Psoas muscle (tissue), 8 donors: ENCODE data around the gene TCERG1L. TPM values are rescaled to one million over a fixed set of nuclear protein-coding genes. Genes with fewer than 3 reads are reported as not detected.

Source experiments
- ATAC-seq, 4 donors: fragments of 200-7000 bp; cut with Tn5 transposase; one replicate each; pipeline ENCODE4 v1.9.1; 2020; ENCODE audit warnings: moderate library complexity in 3 of 4, mild to moderate bottlenecking in 2 of 4
- DNase-seq, 2 donors: peaks; one replicate each; pipeline ENCODE4 v3.0.0-alpha.2; 2020
- H3K27ac ChIP-seq: fragments of 200-600 bp; one replicate; pipeline ENCODE4 v1.8.0; 2022
- H3K27me3 ChIP-seq, 3 donors: fragments of 200-600 bp in 1 of 3; one replicate each; pipeline versions ENCODE4 v1.6.1 to v1.8.0; 2013 to 2022; ENCODE audit warnings: low read length in 2 of 3, mild to moderate bottlenecking in 2 of 3, moderate library complexity in 1 of 3; ENCODE audit not compliant: insufficient read depth in 3 of 3
- H3K36me3 ChIP-seq, 2 donors: fragments of 200-600 bp in 1 of 2; one replicate each; pipeline versions ENCODE4 v1.6.1 to v1.8.0; 2013 to 2022; ENCODE audit warnings: low read depth in 1 of 2, mild to moderate bottlenecking in 1 of 2, moderate library complexity in 1 of 2; ENCODE audit not compliant: insufficient read depth in 1 of 2
- H3K4me1 ChIP-seq: fragments of 200-600 bp; one replicate; pipeline ENCODE4 v1.8.0; 2022
- H3K4me3 ChIP-seq: fragments of 200-600 bp; one replicate; pipeline ENCODE4 v1.8.0; 2022; ENCODE audit warnings: mild to moderate bottlenecking
- H3K9me3 ChIP-seq: fragments of 200-600 bp; one replicate; pipeline ENCODE4 v1.8.0; 2022
- CTCF ChIP-seq: fragments of 200-600 bp; IDR thresholded peaks from one replicate; pipeline ENCODE4 v1.8.0; 2022; ENCODE audit warnings: antibody characterized with exemption
- WGBS, 3 donors: extraction: QIAGEN DNeasy Blood & Tissue Kit; methylation state at CpG; one replicate each; pipeline versions ENCODE4 v1.1.6 to v1.1.7; 2013; 5-methylcytosine and 5-hydroxymethylcytosine counted together
- intact Hi-C, 2 donors: fragments of 100-400 bp; cut with DNase I; formaldehyde crosslinking; loops; one replicate each; pipeline versions ENCODE4 v1.11.0 to v1.14.2; 2022
- polyA plus RNA-seq, 3 donors: library from polyadenylated mRNA; stranded (reverse); fragments of 200-250 nt; gene quantifications; one replicate each; pipeline ENCODE4 v1.2.3, GENCODE V29; 2013
- total RNA-seq, 4 donors: library from RNA; stranded (reverse); fragmentation: NEBNext Ultra II Directional in 2 of 4; extraction: Animal tissue kit (Norgen Biotek cat#: 25700) in 2 of 4; gene quantifications; one replicate each; pipeline versions ENCODE4 v1.2.1 to v1.2.4, GENCODE V29; 2021 to 2023
- donor health status: healthy with polysubstance abuse.
- donor health status: DM: no; HTN: no; CAD: no; lungs with moderate emphysema.
- donor health status: Bipolar disorder and iron deficiency.
- donor health status: healthy.
- donor health status: DM: yes; HTN: yes; CAD: no.
- donor health status: DM: no; HTN: no; CAD: no.
- donor health status: DM: no; HTN: no; CAD: no.
- donor health status: DM: yes; HTN: yes; CAD: no.

TCERG1L gene
- total and polyA plus RNA-seq, 7 donors = 0.01 TPM; not detected in 6

- H3K4me1 ChIP-seq = no peaks in the 10 kb centered on the region
- peaks cover 0 to 6% (median 0%) of the 10 kb centered on the region in 3 donors for H3K27me3 ChIP-seq
- no peak overlapping the region for H3K27ac ChIP-seq
- intact Hi-C loops = no loop called here
- no peaks in the 10 kb centered on the region for H3K9me3 ChIP-seq
- TF ChIP-seq CTCF = no peak
- H3K4me3 ChIP-seq = no peak overlapping the region
- DNase-seq (no peak), ATAC-seq (no peak)
- H3K36me3 ChIP-seq = no peaks in the 10 kb centered on the region
Measured at GRCh38 chr10:131124945-131125344, 186.6 kb downstream of the TCERG1L start.

- H3K4me3 ChIP-seq = no peak overlapping the region
- DNase-seq (no peak), ATAC-seq (no peak)
- peaks cover 0 to 4% (median 0%) of the 10 kb centered on the region in 3 donors for H3K27me3 ChIP-seq
- no peaks in the 10 kb centered on the region for H3K9me3 ChIP-seq
- no peaks in the 10 kb centered on the region for H3K4me1 ChIP-seq
- H3K27ac ChIP-seq = no peak overlapping the region
- WGBS, 3 donors = 89 to 92% (median 89%) methylated on average over 11 of the region's 11 CpGs
- intact Hi-C loops = no loop called here
- TF ChIP-seq CTCF = no peak
- H3K36me3 ChIP-seq = no peaks in the 10 kb centered on the region
Measured at GRCh38 chr10:131123496-131123895, 188.0 kb downstream of the TCERG1L start.

- H3K9me3 ChIP-seq = no peaks in the 10 kb centered on the region
- no peak for TF ChIP-seq CTCF
- no peak overlapping the region for H3K27ac ChIP-seq
- intact Hi-C loops = no loop called here
- WGBS, 3 donors = 81 to 90% (median 86%) methylated on average over 11 of the region's 11 CpGs
- no peaks in the 10 kb centered on the region for H3K36me3 ChIP-seq
- no peak overlapping the region for H3K4me3 ChIP-seq
- peaks cover 0 to 4% (median 0%) of the 10 kb centered on the region in 3 donors for H3K27me3 ChIP-seq
- ATAC-seq (no peak), DNase-seq (no peak)
- H3K4me1 ChIP-seq = no peaks in the 10 kb centered on the region
Measured at GRCh38 chr10:131121511-131122035, 189.9 kb downstream of the TCERG1L start.

- DNase-seq = peak in 1 of 2 donors; percentile 15
- Histone ChIP-seq H3K27ac (no peak overlapping the region), H3K9me3 (no peaks in the 10 kb centered on the region), H3K36me3 (no peaks in the 10 kb centered on the region), H3K4me1 (no peaks in the 10 kb centered on the region), H3K4me3 (no peak overlapping the region), H3K27me3 (peaks cover 0 to 2% (median 0%) of the 10 kb centered on the region in 3 donors)
- no peak for TF ChIP-seq CTCF
- ATAC-seq = no peak
- intact Hi-C loops = no loop called here
- 78 to 81% (median 80%) methylated on average over 17 of the region's 17 CpGs for WGBS, 3 donors
Measured at GRCh38 chr10:131119626-131120355, 191.7 kb downstream of the TCERG1L start.
